WTC11 (cell line): ENCODE measurements around the gene LCTL. TPM values are rescaled to one million over a fixed set of nuclear protein-coding genes. Genes with fewer than 3 reads are reported as not detected.

Source experiments
- ATAC-seq: fragments of 200-7000 bp; cut with Tn5 transposase; 2 replicates; pipeline ENCODE4 v1.10.0; 2021; ENCODE audit warnings: mild to moderate bottlenecking, moderate library complexity
- CTCF ChIA-PET: fragments of 300-600 bp; sonication (Branson Sonifier 250); formaldehyde crosslinking; loops from one replicate; lab custom pipeline; 2021; ENCODE audit warnings: antibody characterized with exemption; lab: Charles Lee
- POLR2A ChIA-PET: fragments of 350-600 bp; sonication (Branson Sonifier 250); formaldehyde crosslinking; loops from one replicate; lab custom pipeline; 2021; ENCODE audit warnings: antibody characterized with exemption; lab: Charles Lee
- DNase-seq: peaks from one replicate; pipeline ENCODE4 v3.0.0; 2021; ENCODE audit warnings: low spot score
- H3K27ac Mint-ChIP-seq: 2 replicates; pipeline ENCODE4 v1.8.0; 2021; ENCODE audit warnings: mixed read lengths
- H3K27me3 Mint-ChIP-seq: 2 replicates; pipeline ENCODE4 v1.8.0; 2021; ENCODE audit warnings: low read depth, mild to moderate bottlenecking, moderate library complexity, mixed read lengths
- H3K36me3 Mint-ChIP-seq: 2 replicates; pipeline ENCODE4 v1.8.0; 2021; ENCODE audit warnings: mixed read lengths
- H3K4me1 Mint-ChIP-seq: 2 replicates; pipeline ENCODE4 v1.8.0; 2022; ENCODE audit warnings: mixed read lengths
- H3K4me3 Mint-ChIP-seq: 2 replicates; pipeline ENCODE4 v1.8.0; 2021; ENCODE audit warnings: mild to moderate bottlenecking, moderate library complexity, mixed read lengths
- H3K9me3 Mint-ChIP-seq: 2 replicates; pipeline ENCODE4 v1.8.0; 2021; ENCODE audit warnings: mixed read lengths
- AFF4 ChIP-seq: sonication (generic); formaldehyde crosslinking; IDR thresholded peaks from 2 replicates; pipeline ENCODE4 v1.8.1; 2023; ENCODE audit warnings: mild to moderate bottlenecking, missing genetic modification reagents, borderline replicate concordance
- EMX1 ChIP-seq: fragments of 250-450 bp; sonication (Bioruptor Pico); IDR thresholded peaks from 2 replicates; pipeline ENCODE4 v1.8.0; 2021; ENCODE audit warnings: mild to moderate bottlenecking
- ESRRA ChIP-seq: sonication (generic); formaldehyde crosslinking; IDR thresholded peaks from 2 replicates; pipeline ENCODE4 v1.8.1; 2022; ENCODE audit warnings: mild to moderate bottlenecking, missing genetic modification reagents, borderline replicate concordance
- ETV6 ChIP-seq: sonication (generic); formaldehyde crosslinking; IDR thresholded peaks from 2 replicates; pipeline ENCODE4 v1.8.1; 2022; ENCODE audit warnings: mild to moderate bottlenecking, missing genetic modification reagents
- FOXP1 ChIP-seq: sonication (generic); formaldehyde crosslinking; IDR thresholded peaks from 2 replicates; pipeline ENCODE4 v1.8.0; 2022; ENCODE audit warnings: missing genetic modification reagents, mild to moderate bottlenecking, moderate library complexity, borderline replicate concordance
- GABPB1 ChIP-seq: sonication (generic); formaldehyde crosslinking; IDR thresholded peaks from 2 replicates; pipeline ENCODE4 v1.8.1; 2023; ENCODE audit warnings: mild to moderate bottlenecking, missing genetic modification reagents
- HMGA2 ChIP-seq: fragments of 250-450 bp; sonication (Bioruptor Pico); IDR thresholded peaks from 2 replicates; pipeline ENCODE4 v1.4.0; 2021; ENCODE audit warnings: mild to moderate bottlenecking, moderate library complexity
- HMGXB4 ChIP-seq: sonication (generic); formaldehyde crosslinking; IDR thresholded peaks from 2 replicates; pipeline ENCODE4 v1.8.1; 2023; ENCODE audit warnings: mild to moderate bottlenecking, moderate library complexity, missing genetic modification reagents
- MXD4 ChIP-seq: fragments of 250-450 bp; sonication (Bioruptor Pico); IDR thresholded peaks from 2 replicates; pipeline ENCODE4 v1.8.0; 2021; ENCODE audit warnings: mild to moderate bottlenecking, moderate library complexity, borderline replicate concordance
- PRRX2 ChIP-seq: fragments of 250-450 bp; sonication (Bioruptor Pico); IDR thresholded peaks from 2 replicates; pipeline ENCODE4 v1.8.0; 2021; ENCODE audit warnings: mild to moderate bottlenecking
- TCF7 ChIP-seq: sonication (generic); formaldehyde crosslinking; IDR thresholded peaks from 2 replicates; pipeline ENCODE4 v1.8.0; 2022; ENCODE audit warnings: mild to moderate bottlenecking, low read depth, missing genetic modification reagents, moderate library complexity
- TEAD4 ChIP-seq: sonication (generic); formaldehyde crosslinking; IDR thresholded peaks from 2 replicates; pipeline ENCODE4 v1.8.0; 2022; ENCODE audit warnings: mild to moderate bottlenecking, missing genetic modification reagents
- ZNF121 ChIP-seq: sonication (generic); formaldehyde crosslinking; IDR thresholded peaks from 2 replicates; pipeline ENCODE4 v1.8.0; 2023; ENCODE audit warnings: missing genetic modification reagents
- ZNF396 ChIP-seq: fragments of 250-450 bp; sonication (Bioruptor Pico); IDR thresholded peaks from 2 replicates; pipeline ENCODE4 v1.8.0; 2021; ENCODE audit warnings: mild to moderate bottlenecking, moderate library complexity, borderline replicate concordance
- ZNF423 ChIP-seq: fragments of 250-450 bp; sonication (Bioruptor Pico); IDR thresholded peaks from 2 replicates; pipeline ENCODE4 v2.1.2; 2022; ENCODE audit warnings: mild to moderate bottlenecking, moderate library complexity
- ZNF425 ChIP-seq: fragments of 250-450 bp; sonication (Bioruptor Pico); conservative IDR thresholded peaks from 2 replicates; pipeline ENCODE4 v1.9.0; 2021; ENCODE audit warnings: mild to moderate bottlenecking
- ZSCAN18 ChIP-seq: fragments of 250-450 bp; sonication (Bioruptor Pico); IDR thresholded peaks from 2 replicates; pipeline ENCODE4 v2.1.2; 2022; ENCODE audit warnings: mild to moderate bottlenecking, moderate library complexity
- total RNA-seq: library from RNA; stranded (reverse); gene quantifications from 3 replicates; pipeline ENCODE4 v1.2.3, GENCODE V29; 2021
- TF ChIP-seq, protein P1 (sequence below): sonication (generic); formaldehyde crosslinking; IDR thresholded peaks from 2 replicates; pipeline ENCODE4 v1.8.1; 2022; ENCODE audit warnings: missing genetic modification reagents, borderline replicate concordance
- TF ChIP-seq, protein P2 (sequence below): sonication (generic); formaldehyde crosslinking; IDR thresholded peaks from 2 replicates; pipeline ENCODE4 v1.8.1; 2023; ENCODE audit warnings: mild to moderate bottlenecking, missing genetic modification reagents, moderate library complexity
- TF ChIP-seq, protein P3 (sequence below): sonication (generic); formaldehyde crosslinking; IDR thresholded peaks from 2 replicates; pipeline ENCODE4 v1.8.1; 2022; ENCODE audit warnings: mild to moderate bottlenecking, missing genetic modification reagents, moderate library complexity, borderline replicate concordance

LCTL gene
- total RNA-seq, 1 experiment from 2014 or later = 2.2 TPM

- TF ChIP-seq ZNF425 (CRISPR knock-in tag) (no peak), ZSCAN18 (CRISPR knock-in tag) (no peak), AFF4 (CRISPR knock-in tag) (no peak), PRRX2 (CRISPR knock-in tag) (no peak), ZNF396 (CRISPR knock-in tag) (no peak), EMX1 (no peak), MXD4 (no peak), GABPB1 (CRISPR knock-in tag) (no peak)
- TF ChIP-seq, protein P1, sequence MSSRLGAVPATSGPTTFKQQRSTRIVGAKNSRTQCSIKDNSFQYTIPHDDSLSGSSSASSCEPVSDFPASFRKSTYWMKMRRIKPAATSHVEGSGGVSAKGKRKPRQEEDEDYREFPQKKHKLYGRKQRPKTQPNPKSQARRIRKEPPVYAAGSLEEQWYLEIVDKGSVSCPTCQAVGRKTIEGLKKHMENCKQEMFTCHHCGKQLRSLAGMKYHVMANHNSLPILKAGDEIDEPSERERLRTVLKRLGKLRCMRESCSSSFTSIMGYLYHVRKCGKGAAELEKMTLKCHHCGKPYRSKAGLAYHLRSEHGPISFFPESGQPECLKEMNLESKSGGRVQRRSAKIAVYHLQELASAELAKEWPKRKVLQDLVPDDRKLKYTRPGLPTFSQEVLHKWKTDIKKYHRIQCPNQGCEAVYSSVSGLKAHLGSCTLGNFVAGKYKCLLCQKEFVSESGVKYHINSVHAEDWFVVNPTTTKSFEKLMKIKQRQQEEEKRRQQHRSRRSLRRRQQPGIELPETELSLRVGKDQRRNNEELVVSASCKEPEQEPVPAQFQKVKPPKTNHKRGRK = no peak
Measured at GRCh38 chr15:66573719-66574595, 8.2 kb upstream of the LCTL start (continued).

GRCh38 chr15:66573348-66573718 is 7.5 kb upstream of the LCTL start:
- Mint-ChIP-seq H3K27ac (no peak overlapping the region), H3K4me1 (no peaks in the 10 kb centered on the region), H3K4me3 (no peak overlapping the region), H3K9me3 (no peaks in the 10 kb centered on the region), H3K27me3 (no peaks in the 10 kb centered on the region), H3K36me3 (no peaks in the 10 kb centered on the region)
- POLR2A ChIA-PET = no interaction called here
- no peak for TF ChIP-seq TCF7 (CRISPR knock-in tag)
- TF ChIP-seq TEAD4 (CRISPR knock-in tag) = no peak
- no peak for TF ChIP-seq ZNF121
- no peak for DNase-seq
- ATAC-seq = no peak
- CTCF ChIA-PET = no interaction called here

GRCh38 chr15:66572146-66572545 is 6.3 kb upstream of the LCTL start:
- POLR2A ChIA-PET = interaction anchor here (0.7 kb wide), 2 partner anchors 177 to 297 kb away, joined by 4 to 5 read pairs; no protein-coding TSS in a partner anchor
- no peaks in the 10 kb centered on the region for H3K9me3 Mint-ChIP-seq
- no peaks in the 10 kb centered on the region for H3K27me3 Mint-ChIP-seq
- no peak for ATAC-seq
- CTCF ChIA-PET = interaction anchor here (0.6 to 1.0 kb wide), 3 partner anchors 83 to 217 kb away, joined by 3 to 4 read pairs (median 4); no protein-coding TSS in a partner anchor
- DNase-seq = no peak
- peaks cover 1% of the 10 kb centered on the region for H3K4me1 Mint-ChIP-seq
- no peak overlapping the region for H3K4me3 Mint-ChIP-seq
- no peaks in the 10 kb centered on the region for H3K36me3 Mint-ChIP-seq
- H3K27ac Mint-ChIP-seq = no peak overlapping the region
- TF ChIP-seq, protein P2, sequence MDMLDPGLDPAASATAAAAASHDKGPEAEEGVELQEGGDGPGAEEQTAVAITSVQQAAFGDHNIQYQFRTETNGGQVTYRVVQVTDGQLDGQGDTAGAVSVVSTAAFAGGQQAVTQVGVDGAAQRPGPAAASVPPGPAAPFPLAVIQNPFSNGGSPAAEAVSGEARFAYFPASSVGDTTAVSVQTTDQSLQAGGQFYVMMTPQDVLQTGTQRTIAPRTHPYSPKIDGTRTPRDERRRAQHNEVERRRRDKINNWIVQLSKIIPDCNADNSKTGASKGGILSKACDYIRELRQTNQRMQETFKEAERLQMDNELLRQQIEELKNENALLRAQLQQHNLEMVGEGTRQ (CRISPR knock-in tag) = no peak
- TF ChIP-seq HMGA2 (CRISPR knock-in tag) (no peak), ESRRA (CRISPR knock-in tag) (no peak), HMGXB4 (CRISPR knock-in tag) (no peak), ZNF423 (CRISPR knock-in tag) (no peak), ETV6 (CRISPR knock-in tag) (no peak), FOXP1 (CRISPR knock-in tag) (no peak)
- TF ChIP-seq, protein P3, sequence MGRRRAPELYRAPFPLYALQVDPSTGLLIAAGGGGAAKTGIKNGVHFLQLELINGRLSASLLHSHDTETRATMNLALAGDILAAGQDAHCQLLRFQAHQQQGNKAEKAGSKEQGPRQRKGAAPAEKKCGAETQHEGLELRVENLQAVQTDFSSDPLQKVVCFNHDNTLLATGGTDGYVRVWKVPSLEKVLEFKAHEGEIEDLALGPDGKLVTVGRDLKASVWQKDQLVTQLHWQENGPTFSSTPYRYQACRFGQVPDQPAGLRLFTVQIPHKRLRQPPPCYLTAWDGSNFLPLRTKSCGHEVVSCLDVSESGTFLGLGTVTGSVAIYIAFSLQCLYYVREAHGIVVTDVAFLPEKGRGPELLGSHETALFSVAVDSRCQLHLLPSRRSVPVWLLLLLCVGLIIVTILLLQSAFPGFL (CRISPR knock-in tag) = no peak
